ENCODE measurements around the gene TYSND1. TPM values are rescaled to one million over a fixed set of nuclear protein-coding genes. Genes with fewer than 3 reads are reported as not detected.

Gene TYSND1
- total RNA-seq, 2 experiments from 2014 or later = 20.0 to 20.3 TPM

DNA sequence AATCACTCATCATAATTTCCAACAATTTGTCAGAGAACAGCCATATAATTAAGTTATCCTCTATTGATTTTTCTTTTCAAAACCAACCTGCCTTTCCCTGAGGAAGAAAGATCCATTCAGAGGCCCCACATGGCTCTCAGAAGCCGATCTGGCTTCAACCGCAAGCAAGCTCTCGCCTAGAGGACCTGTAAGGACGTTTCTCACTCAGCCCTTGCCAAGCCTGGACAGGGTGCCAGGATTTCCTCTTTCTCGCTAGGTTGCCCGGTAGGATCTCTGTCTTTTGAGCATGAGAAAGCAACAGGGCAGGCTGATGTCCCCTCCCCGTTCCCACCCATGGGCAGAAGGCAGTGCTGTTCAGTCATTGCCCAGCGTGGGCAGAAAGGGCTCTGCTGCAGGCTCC is 26.9 kb downstream of the TYSND1 start:
- no peak for DNase-seq
- Mint-ChIP-seq H3K9me3 (no peaks in the 10 kb centered on the region), H3K4me1 (ENCODE audit: low read depth) (peaks cover 11% of the 10 kb centered on the region), H3K27me3 (no peaks in the 10 kb centered on the region), H3K27ac (no peak overlapping the region), H3K36me3 (ENCODE audit: low read depth) (no peaks in the 10 kb centered on the region), H3K4me3 (no peak overlapping the region)
- ChIA-PET CTCF (interaction anchor here (0.6 to 5.5 kb wide), 3 partner anchors 26 to 244 kb away, joined by 3 to 62 read pairs (median 26); partner anchors contain the start of gene TYSND1), POLR2A (interaction anchor here (0.8 to 1.3 kb wide), 2 partner anchors 14 to 27 kb away, joined by 3 to 5 read pairs; partner anchors contain the start of gene TYSND1)
- no peak for ATAC-seq
- TF ChIP-seq, protein P1, sequence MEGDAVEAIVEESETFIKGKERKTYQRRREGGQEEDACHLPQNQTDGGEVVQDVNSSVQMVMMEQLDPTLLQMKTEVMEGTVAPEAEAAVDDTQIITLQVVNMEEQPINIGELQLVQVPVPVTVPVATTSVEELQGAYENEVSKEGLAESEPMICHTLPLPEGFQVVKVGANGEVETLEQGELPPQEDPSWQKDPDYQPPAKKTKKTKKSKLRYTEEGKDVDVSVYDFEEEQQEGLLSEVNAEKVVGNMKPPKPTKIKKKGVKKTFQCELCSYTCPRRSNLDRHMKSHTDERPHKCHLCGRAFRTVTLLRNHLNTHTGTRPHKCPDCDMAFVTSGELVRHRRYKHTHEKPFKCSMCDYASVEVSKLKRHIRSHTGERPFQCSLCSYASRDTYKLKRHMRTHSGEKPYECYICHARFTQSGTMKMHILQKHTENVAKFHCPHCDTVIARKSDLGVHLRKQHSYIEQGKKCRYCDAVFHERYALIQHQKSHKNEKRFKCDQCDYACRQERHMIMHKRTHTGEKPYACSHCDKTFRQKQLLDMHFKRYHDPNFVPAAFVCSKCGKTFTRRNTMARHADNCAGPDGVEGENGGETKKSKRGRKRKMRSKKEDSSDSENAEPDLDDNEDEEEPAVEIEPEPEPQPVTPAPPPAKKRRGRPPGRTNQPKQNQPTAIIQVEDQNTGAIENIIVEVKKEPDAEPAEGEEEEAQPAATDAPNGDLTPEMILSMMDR (IDR thresholded peaks at IDR 0.05) = no peak
- intact Hi-C loops (cut with micrococcal nuclease) = no loop called here

DNA sequence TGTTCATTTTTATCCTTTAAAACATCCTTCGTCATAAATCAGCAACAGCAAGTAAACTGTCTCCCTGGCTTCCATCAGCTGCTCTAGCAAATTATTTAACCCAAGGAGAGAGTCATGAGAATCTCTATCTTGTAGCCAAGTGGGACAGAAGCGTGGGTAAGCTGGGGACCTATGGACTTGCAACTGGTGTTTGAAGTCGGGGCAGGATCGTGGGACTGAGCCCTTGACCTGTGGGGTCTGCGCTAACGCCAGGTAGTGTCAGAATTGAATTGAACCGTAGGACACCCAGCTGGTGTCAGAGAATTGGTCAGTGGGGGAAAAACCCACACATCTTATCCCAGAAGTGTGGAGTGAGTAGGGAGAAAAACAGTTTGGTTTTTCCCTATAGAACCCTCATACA is 27.3 kb downstream of the TYSND1 start:
- ATAC-seq = no peak
- ChIA-PET POLR2A (interaction anchor here (0.8 kb wide), 1 partner anchor 14 kb away, joined by 3 read pairs; no protein-coding TSS in a partner anchor), CTCF (interaction anchor here (1.2 to 5.5 kb wide), 3 partner anchors 8 to 245 kb away, joined by 4 to 62 read pairs (median 26); partner anchors contain the start of gene TYSND1)
- intact Hi-C loops (cut with micrococcal nuclease) = no loop called here
- Mint-ChIP-seq H3K27ac (no peak overlapping the region), H3K4me3 (no peak overlapping the region), H3K36me3 (ENCODE audit: low read depth) (no peaks in the 10 kb centered on the region), H3K27me3 (no peaks in the 10 kb centered on the region), H3K9me3 (no peaks in the 10 kb centered on the region), H3K4me1 (ENCODE audit: low read depth) (peaks cover 11% of the 10 kb centered on the region)
- TF ChIP-seq, protein P1 (IDR thresholded peaks at IDR 0.05) = no peak
- DNase-seq = no peak

DNA sequence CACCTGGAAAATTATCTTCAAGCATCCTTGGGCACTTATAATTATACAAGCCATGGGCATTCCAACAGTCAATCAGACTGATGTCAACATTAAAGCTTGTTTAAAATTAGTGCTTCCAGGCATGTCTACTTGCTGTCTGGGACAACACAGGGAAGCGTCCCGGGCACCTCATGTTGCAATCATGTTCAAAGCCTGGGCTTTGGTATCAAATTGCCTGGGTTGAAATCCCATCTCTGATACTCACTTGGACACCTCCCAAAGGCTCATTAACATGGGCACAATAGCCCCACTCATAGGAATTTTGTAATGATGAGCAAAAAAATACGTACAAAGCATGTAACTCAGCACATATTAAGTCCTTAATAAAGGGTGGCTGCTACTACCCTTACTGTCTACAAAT is 28.3 kb downstream of the TYSND1 start:
- DNase-seq (no peak), ATAC-seq (no peak)
- H3K27me3 Mint-ChIP-seq = no peaks in the 10 kb centered on the region
- ChIA-PET POLR2A (interaction anchor here (0.8 to 1.4 kb wide), 2 partner anchors 17 to 43 kb away, joined by 3 to 4 read pairs; no protein-coding TSS in a partner anchor), CTCF (interaction anchor here (0.8 to 5.5 kb wide), 10 partner anchors 9 to 246 kb away, joined by 3 to 99 read pairs (median 16); partner anchors contain the start of gene TYSND1)
- H3K4me3 Mint-ChIP-seq = no peak overlapping the region
- intact Hi-C loops (cut with micrococcal nuclease) = no loop called here
- H3K27ac Mint-ChIP-seq = no peak overlapping the region
- TF ChIP-seq, protein P1 (IDR thresholded peaks at IDR 0.05) = no peak
- H3K9me3 Mint-ChIP-seq = no peaks in the 10 kb centered on the region
- H3K36me3 Mint-ChIP-seq (ENCODE audit: low read depth) = peaks cover 4% of the 10 kb centered on the region
- peaks cover 11% of the 10 kb centered on the region for H3K4me1 Mint-ChIP-seq (ENCODE audit: low read depth)

DNA sequence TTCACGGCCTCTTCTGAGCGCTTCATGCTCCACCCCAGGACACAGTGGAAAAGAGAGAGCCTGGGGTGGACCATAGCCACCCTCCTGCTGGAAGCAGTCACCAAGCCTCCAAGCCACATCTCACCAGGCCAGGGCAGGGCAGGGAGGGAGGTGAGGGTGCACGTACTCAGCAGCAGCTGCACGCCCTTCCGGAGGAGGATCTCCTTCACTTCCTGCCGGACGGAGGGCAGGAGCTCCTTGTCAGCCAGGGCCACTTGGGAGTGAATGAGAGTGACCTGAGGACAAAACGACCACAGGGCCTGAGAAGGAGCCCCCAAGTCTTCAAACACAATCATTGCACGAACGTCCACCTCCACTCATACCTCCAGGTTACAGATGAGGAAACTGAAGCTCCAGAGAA is 28.9 kb downstream of the TYSND1 start:
- Mint-ChIP-seq H3K4me1 (ENCODE audit: low read depth) (peaks cover 11% of the 10 kb centered on the region), H3K27me3 (no peaks in the 10 kb centered on the region), H3K27ac (no peak overlapping the region), H3K36me3 (ENCODE audit: low read depth) (peaks cover 4% of the 10 kb centered on the region), H3K9me3 (no peaks in the 10 kb centered on the region), H3K4me3 (no peak overlapping the region)
- TF ChIP-seq, protein P1 (IDR thresholded peaks at IDR 0.05) = no peak
- no peak for ATAC-seq
- intact Hi-C loops (cut with micrococcal nuclease) = no loop called here
- no peak for DNase-seq
- POLR2A ChIA-PET = interaction anchor here (0.8 to 2.4 kb wide), 4 partner anchors 13 to 43 kb away, joined by 3 to 11 read pairs (median 4); partner anchors contain the start of gene TYSND1
- CTCF ChIA-PET = interaction anchor here (0.7 to 5.5 kb wide), 13 partner anchors 8 to 246 kb away, joined by 3 to 99 read pairs (median 18); partner anchors contain the start of gene TYSND1
